Thoracic aorta (tissue), 2 donors: ENCODE results near the gene PRUNE2. TPM values are rescaled to one million over a fixed set of nuclear protein-coding genes. Genes with fewer than 3 reads are reported as not detected.

Source experiments
- ATAC-seq: fragments of 150-250 bp; one replicate; pipeline ENCODE4 v1.8.0; 2017; ENCODE audit warnings: low read depth; ENCODE audit not compliant: insufficient number of reproducible peaks, low FRiP score
- DNase-seq: peaks from one replicate; pipeline ENCODE4 v3.0.0-alpha.2; 2020; ENCODE audit warnings: low spot score
- H3K27ac ChIP-seq, 2 donors: fragments of 200-600 bp; sonication (generic); 1 replicate in 1 of 2; 2 replicates in 1 of 2; pipeline ENCODE4 v1.5.1; 2016; ENCODE audit warnings: mild to moderate bottlenecking in 2 of 2, moderate library complexity in 2 of 2
- H3K27me3 ChIP-seq: fragments of 200-600 bp; sonication (generic); replicated peaks from 2 replicates; pipeline ENCODE4 v1.6.0; 2016; ENCODE audit warnings: mild to moderate bottlenecking; ENCODE audit not compliant: insufficient read depth
- H3K36me3 ChIP-seq: fragments of 200-600 bp; sonication (generic); one replicate; pipeline ENCODE4 v1.5.1; 2016
- H3K4me1 ChIP-seq, 2 donors: fragments of 200-600 bp; sonication (generic); 1 replicate in 1 of 2; 2 replicates in 1 of 2; pipeline versions ENCODE4 v1.5.1 to v1.6.0; 2016; ENCODE audit warnings: low read depth in 2 of 2, mild to moderate bottlenecking in 1 of 2; ENCODE audit not compliant: control insufficient read depth in 1 of 2
- H3K4me3 ChIP-seq: fragments of 200-600 bp; sonication (generic); 2 replicates; pipeline ENCODE4 v1.5.1; 2016; ENCODE audit warnings: mild to moderate bottlenecking
- H3K9me3 ChIP-seq: fragments of 200-600 bp; sonication (generic); 2 replicates; pipeline ENCODE4 v1.5.1; 2016
- total RNA-seq, 2 donors: library from RNA; depleted of rRNA; stranded (reverse); fragments of >200 nt; gene quantifications; one replicate each; pipeline versions ENCODE4 v1.1.0 to v1.2.3, GENCODE V29; 2016
- TF ChIP-seq, protein P1 (sequence below): fragments of 200-600 bp; sonication (generic); IDR thresholded peaks from one replicate; pipeline ENCODE4 v1.5.1; 2019; ENCODE audit warnings: antibody characterized with exemption

PRUNE2 gene
- total RNA-seq, 2 donors from 2014 or later = 360 to 420 TPM

- no peaks in the 10 kb centered on the region for H3K27me3 ChIP-seq
- TF ChIP-seq, protein P1, sequence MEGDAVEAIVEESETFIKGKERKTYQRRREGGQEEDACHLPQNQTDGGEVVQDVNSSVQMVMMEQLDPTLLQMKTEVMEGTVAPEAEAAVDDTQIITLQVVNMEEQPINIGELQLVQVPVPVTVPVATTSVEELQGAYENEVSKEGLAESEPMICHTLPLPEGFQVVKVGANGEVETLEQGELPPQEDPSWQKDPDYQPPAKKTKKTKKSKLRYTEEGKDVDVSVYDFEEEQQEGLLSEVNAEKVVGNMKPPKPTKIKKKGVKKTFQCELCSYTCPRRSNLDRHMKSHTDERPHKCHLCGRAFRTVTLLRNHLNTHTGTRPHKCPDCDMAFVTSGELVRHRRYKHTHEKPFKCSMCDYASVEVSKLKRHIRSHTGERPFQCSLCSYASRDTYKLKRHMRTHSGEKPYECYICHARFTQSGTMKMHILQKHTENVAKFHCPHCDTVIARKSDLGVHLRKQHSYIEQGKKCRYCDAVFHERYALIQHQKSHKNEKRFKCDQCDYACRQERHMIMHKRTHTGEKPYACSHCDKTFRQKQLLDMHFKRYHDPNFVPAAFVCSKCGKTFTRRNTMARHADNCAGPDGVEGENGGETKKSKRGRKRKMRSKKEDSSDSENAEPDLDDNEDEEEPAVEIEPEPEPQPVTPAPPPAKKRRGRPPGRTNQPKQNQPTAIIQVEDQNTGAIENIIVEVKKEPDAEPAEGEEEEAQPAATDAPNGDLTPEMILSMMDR = no peak
- DNase-seq = no peak
These were observed 176.8 kb downstream of the PRUNE2 start for GRCh38 chr9:76729116-76729515.

DNA sequence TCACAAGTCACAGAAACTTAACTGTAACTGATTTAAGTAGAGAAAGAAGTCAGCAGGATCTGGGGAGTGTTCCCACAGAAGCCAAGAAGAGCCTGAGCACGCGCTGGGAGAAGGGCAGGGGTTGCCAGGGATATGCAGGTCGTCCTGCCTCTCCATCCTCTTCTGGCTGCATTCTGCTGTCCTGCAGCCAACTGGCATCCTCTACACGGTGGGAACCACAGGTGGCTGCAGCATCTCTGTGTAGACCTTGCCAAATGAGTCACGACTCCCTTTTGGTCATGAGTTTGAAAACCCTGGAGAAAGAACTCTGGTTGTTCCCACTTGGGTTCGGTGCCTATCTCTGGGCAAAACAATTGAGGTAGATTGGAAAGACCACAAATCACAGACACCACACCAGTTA, 180.0 kb downstream of the PRUNE2 start:
- DNase-seq = no peak
- Histone ChIP-seq H3K9me3 (no peaks in the 10 kb centered on the region), H3K4me3 (no peak overlapping the region), H3K27me3 (no peaks in the 10 kb centered on the region), H3K4me1 (peaks cover 0 to 8% of the 10 kb centered on the region in 2 donors), H3K36me3 (no peaks in the 10 kb centered on the region), H3K27ac (no peak overlapping the region)
- ATAC-seq = no peak
- TF ChIP-seq, protein P1 = no peak

More at GRCh38 chr9:76729116-76729515, 176.8 kb downstream of the PRUNE2 start:
- Histone ChIP-seq H3K36me3 (no peaks in the 10 kb centered on the region), H3K9me3 (no peaks in the 10 kb centered on the region), H3K4me1 (peaks cover 0 to 8% of the 10 kb centered on the region in 2 donors), H3K27ac (no peak overlapping the region), H3K4me3 (no peak overlapping the region)
- no peak for ATAC-seq

- Histone ChIP-seq H3K4me1 (peaks cover 0 to 8% of the 10 kb centered on the region in 2 donors), H3K27me3 (no peaks in the 10 kb centered on the region), H3K4me3 (no peak overlapping the region), H3K27ac (no peak overlapping the region), H3K9me3 (no peaks in the 10 kb centered on the region), H3K36me3 (no peaks in the 10 kb centered on the region)
- no peak for DNase-seq
- TF ChIP-seq, protein P1 = no peak
- ATAC-seq = no peak
These were observed 180.8 kb downstream of the PRUNE2 start for GRCh38 chr9:76725011-76725546.

GRCh38 chr9:76720245-76720644, 185.7 kb downstream of the PRUNE2 start:
- no peak overlapping the region for H3K4me3 ChIP-seq
- no peaks in the 10 kb centered on the region for H3K36me3 ChIP-seq
- H3K4me1 ChIP-seq = peaks cover 11 to 33% of the 10 kb centered on the region in 2 donors
- no peak overlapping the region for H3K27ac ChIP-seq
- ATAC-seq = no peak
- H3K27me3 ChIP-seq = no peaks in the 10 kb centered on the region
- TF ChIP-seq, protein P1 = no peak
- DNase-seq = no peak
- no peaks in the 10 kb centered on the region for H3K9me3 ChIP-seq

GRCh38 chr9:76718166-76718565, 187.7 kb downstream of the PRUNE2 start:
- Histone ChIP-seq H3K27me3 (no peaks in the 10 kb centered on the region), H3K36me3 (peaks cover 4% of the 10 kb centered on the region), H3K4me1 (peaks cover 11 to 33% of the 10 kb centered on the region in 2 donors), H3K9me3 (no peaks in the 10 kb centered on the region), H3K27ac (peak overlapping the region; percentile 15 to 51), H3K4me3 (no peak overlapping the region)
- no peak for DNase-seq
- TF ChIP-seq, protein P1 = no peak
- ATAC-seq = no peak
